ENCODE results near the gene TMEM131L. TPM values are rescaled to one million over a fixed set of nuclear protein-coding genes. Genes with fewer than 3 reads are reported as not detected.

Gene TMEM131L
- total RNA-seq, 2 donors from 2014 or later, result 83.8 to 92.7 TPM

DNA sequence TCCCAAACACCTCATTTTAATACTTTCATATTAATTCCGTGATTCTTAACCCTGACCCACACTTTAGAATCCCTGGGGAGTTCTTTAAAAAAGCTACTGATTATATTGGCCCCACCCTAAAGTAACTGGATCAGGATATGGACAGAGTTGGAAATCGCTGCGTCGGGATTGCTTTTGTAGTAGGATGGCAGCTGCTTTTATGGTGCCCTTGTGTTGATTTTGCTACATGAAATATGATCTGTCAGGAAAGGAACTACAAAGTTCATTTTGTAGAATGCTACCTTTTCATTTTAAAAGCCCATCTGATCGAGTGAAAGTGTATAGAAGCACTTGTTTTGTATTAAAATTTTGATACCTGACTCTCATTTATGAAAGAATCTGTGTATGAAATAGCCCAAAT, 43.6 kb downstream of the TMEM131L start:
- Mint-ChIP-seq H3K36me3 (ENCODE audit: low read depth) (peaks cover 12% of the 10 kb centered on the region), H3K27me3 (no peaks in the 10 kb centered on the region), H3K4me1 (peaks cover 54% of the 10 kb centered on the region), H3K4me3 (no peak overlapping the region), H3K27ac (peak overlapping the region; percentile 27)
- ATAC-seq (no peak), DNase-seq (no peak)
- no peaks in the 10 kb centered on the region for H3K9me3 ChIP-seq (ENCODE audit: control insufficient read depth, low read length, poor library complexity, severe bottlenecking)

- DNase-seq (no peak), ATAC-seq (no peak)
- no peaks in the 10 kb centered on the region for H3K9me3 ChIP-seq (ENCODE audit: control insufficient read depth, low read length, poor library complexity, severe bottlenecking)
- Mint-ChIP-seq H3K27ac (peak overlapping the region; percentile 27), H3K27me3 (no peaks in the 10 kb centered on the region), H3K4me3 (no peak overlapping the region), H3K36me3 (ENCODE audit: low read depth) (peaks cover 12% of the 10 kb centered on the region), H3K4me1 (peaks cover 56% of the 10 kb centered on the region)
These were observed 44.3 kb downstream of the TMEM131L start for GRCh38 chr4:153510252-153511001.

GRCh38 chr4:153511104-153511503, 44.9 kb downstream of the TMEM131L start:
- no peak for DNase-seq

GRCh38 chr4:153512162-153512852, 46.1 kb downstream of the TMEM131L start:
- Mint-ChIP-seq H3K4me1 (peaks cover 45% of the 10 kb centered on the region), H3K4me3 (peak overlapping the region; percentile 49), H3K27me3 (no peaks in the 10 kb centered on the region), H3K27ac (peak overlapping the region; percentile 85), H3K36me3 (ENCODE audit: low read depth) (peaks cover 7% of the 10 kb centered on the region)
- DNase-seq (no peak), ATAC-seq (no peak)
- no peaks in the 10 kb centered on the region for H3K9me3 ChIP-seq (ENCODE audit: control insufficient read depth, low read length, poor library complexity, severe bottlenecking)

More at GRCh38 chr4:153511104-153511503, 44.9 kb downstream of the TMEM131L start:
- peak overlapping the region; percentile 5 for H3K4me3 Mint-ChIP-seq
- H3K27ac Mint-ChIP-seq, result peak overlapping the region; percentile 27
- peaks cover 49% of the 10 kb centered on the region for H3K4me1 Mint-ChIP-seq
- H3K27me3 Mint-ChIP-seq, result no peaks in the 10 kb centered on the region
- H3K9me3 ChIP-seq (ENCODE audit: control insufficient read depth, low read length, poor library complexity, severe bottlenecking), result no peaks in the 10 kb centered on the region
- H3K36me3 Mint-ChIP-seq (ENCODE audit: low read depth), result peaks cover 7% of the 10 kb centered on the region
- ATAC-seq, result no peak

- Mint-ChIP-seq H3K4me1 (peaks cover 40% of the 10 kb centered on the region), H3K27me3 (no peaks in the 10 kb centered on the region), H3K4me3 (peak overlapping the region; percentile 49), H3K27ac (peak overlapping the region; percentile 85), H3K36me3 (ENCODE audit: low read depth) (peaks cover 4% of the 10 kb centered on the region)
- H3K9me3 ChIP-seq (ENCODE audit: control insufficient read depth, low read length, poor library complexity, severe bottlenecking), result no peaks in the 10 kb centered on the region
- DNase-seq (no peak), ATAC-seq (no peak)
These were observed 46.9 kb downstream of the TMEM131L start for GRCh38 chr4:153512952-153513500.

DNA sequence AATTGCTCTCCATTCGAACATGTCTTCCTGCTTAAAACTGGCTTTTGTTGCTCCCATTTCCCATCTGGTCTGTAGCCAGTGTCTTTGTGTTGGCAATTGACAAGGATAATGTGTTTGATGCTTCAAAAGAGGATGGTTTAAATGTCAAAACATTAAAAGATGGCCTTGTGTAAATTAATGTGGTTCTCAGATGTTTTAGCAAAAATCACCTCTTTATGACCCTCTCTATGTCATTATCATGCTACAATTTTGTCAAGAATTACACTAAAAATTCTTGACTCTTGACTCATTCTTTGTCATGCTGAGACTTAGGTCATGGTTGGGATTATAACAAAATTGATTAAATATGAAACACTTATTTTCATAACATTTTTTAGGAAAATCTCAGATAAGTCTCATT, 47.4 kb downstream of the TMEM131L start:
- DNase-seq (no peak), ATAC-seq (no peak)
- Mint-ChIP-seq H3K4me1 (peaks cover 44% of the 10 kb centered on the region), H3K36me3 (ENCODE audit: low read depth) (peaks cover 4% of the 10 kb centered on the region), H3K27ac (peak overlapping the region; percentile 85), H3K4me3 (no peak overlapping the region), H3K27me3 (no peaks in the 10 kb centered on the region)
- no peaks in the 10 kb centered on the region for H3K9me3 ChIP-seq (ENCODE audit: control insufficient read depth, low read length, poor library complexity, severe bottlenecking)

GRCh38 chr4:153514001-153514526, 47.9 kb downstream of the TMEM131L start:
- H3K27me3 Mint-ChIP-seq, result no peaks in the 10 kb centered on the region
- DNase-seq, result no peak
- no peak for ATAC-seq
- H3K27ac Mint-ChIP-seq, result peak overlapping the region; percentile 85
- H3K9me3 ChIP-seq (ENCODE audit: control insufficient read depth, low read length, poor library complexity, severe bottlenecking), result no peaks in the 10 kb centered on the region
- H3K36me3 Mint-ChIP-seq (ENCODE audit: low read depth), result peaks cover 4% of the 10 kb centered on the region
- no peak overlapping the region for H3K4me3 Mint-ChIP-seq
- peaks cover 49% of the 10 kb centered on the region for H3K4me1 Mint-ChIP-seq

- peaks cover 4% of the 10 kb centered on the region for H3K36me3 Mint-ChIP-seq (ENCODE audit: low read depth)
- peak overlapping the region; percentile 83 for H3K27ac Mint-ChIP-seq
- no peak overlapping the region for H3K4me3 Mint-ChIP-seq
- peaks cover 55% of the 10 kb centered on the region for H3K4me1 Mint-ChIP-seq
- no peaks in the 10 kb centered on the region for H3K9me3 ChIP-seq (ENCODE audit: control insufficient read depth, low read length, poor library complexity, severe bottlenecking)
- DNase-seq, result no peak
- no peak for ATAC-seq
- H3K27me3 Mint-ChIP-seq, result no peaks in the 10 kb centered on the region
These were observed 48.7 kb downstream of the TMEM131L start for GRCh38 chr4:153514688-153515426.

- H3K9me3 ChIP-seq (ENCODE audit: control insufficient read depth, low read length, poor library complexity, severe bottlenecking), result no peaks in the 10 kb centered on the region
- Mint-ChIP-seq H3K36me3 (ENCODE audit: low read depth) (no peaks in the 10 kb centered on the region), H3K27ac (peak overlapping the region; percentile 97), H3K27me3 (no peaks in the 10 kb centered on the region), H3K4me1 (peaks cover 67% of the 10 kb centered on the region), H3K4me3 (no peak overlapping the region)
- ATAC-seq, result no peak
- DNase-seq, result no peak
These were observed 51.0 kb downstream of the TMEM131L start for GRCh38 chr4:153517159-153517558.

DNA sequence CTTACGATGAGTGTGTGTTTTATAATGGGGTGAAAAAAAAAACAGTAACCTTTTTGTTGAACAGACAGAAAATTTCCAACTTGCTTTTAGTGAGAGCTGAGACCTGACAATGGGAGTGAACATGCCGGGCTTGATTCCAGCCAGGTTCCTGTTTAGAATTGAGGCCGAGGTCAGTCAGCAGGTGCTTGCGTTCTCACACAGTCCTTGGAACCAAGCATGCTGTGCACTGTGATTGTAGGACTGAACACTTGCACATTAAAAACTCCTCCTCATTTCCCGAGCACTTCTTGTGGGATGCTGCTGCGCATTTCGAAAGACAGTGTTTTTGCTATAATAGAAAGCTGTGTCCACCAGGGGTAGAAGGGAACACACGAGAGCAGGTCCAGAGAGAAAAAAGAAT, 51.8 kb downstream of the TMEM131L start:
- H3K9me3 ChIP-seq (ENCODE audit: control insufficient read depth, low read length, poor library complexity, severe bottlenecking), result no peaks in the 10 kb centered on the region
- no peaks in the 10 kb centered on the region for H3K27me3 Mint-ChIP-seq
- ATAC-seq (no peak), DNase-seq (no peak)
- peak overlapping the region; percentile 97 for H3K27ac Mint-ChIP-seq
- peak overlapping the region; percentile 85 for H3K4me3 Mint-ChIP-seq
- H3K4me1 Mint-ChIP-seq, result peaks cover 66% of the 10 kb centered on the region
- no peaks in the 10 kb centered on the region for H3K36me3 Mint-ChIP-seq (ENCODE audit: low read depth)

GRCh38 chr4:153518637-153519389, 52.7 kb downstream of the TMEM131L start:
- DNase-seq (no peak), ATAC-seq (no peak)
- no peaks in the 10 kb centered on the region for H3K36me3 Mint-ChIP-seq (ENCODE audit: low read depth)
- peak overlapping the region; percentile 85 for H3K4me3 Mint-ChIP-seq
- H3K27ac Mint-ChIP-seq, result peak overlapping the region; percentile 97
- H3K9me3 ChIP-seq (ENCODE audit: control insufficient read depth, low read length, poor library complexity, severe bottlenecking), result no peaks in the 10 kb centered on the region
- H3K27me3 Mint-ChIP-seq, result no peaks in the 10 kb centered on the region
- peaks cover 68% of the 10 kb centered on the region for H3K4me1 Mint-ChIP-seq

GRCh38 chr4:153519687-153520086, 53.5 kb downstream of the TMEM131L start:
- peaks cover 70% of the 10 kb centered on the region for H3K4me1 Mint-ChIP-seq
- H3K27ac Mint-ChIP-seq, result peak overlapping the region; percentile 97
- DNase-seq (no peak), ATAC-seq (no peak)
- H3K27me3 Mint-ChIP-seq, result no peaks in the 10 kb centered on the region
- H3K4me3 Mint-ChIP-seq, result peak overlapping the region; percentile 85
- no peaks in the 10 kb centered on the region for H3K9me3 ChIP-seq (ENCODE audit: control insufficient read depth, low read length, poor library complexity, severe bottlenecking)
- H3K36me3 Mint-ChIP-seq (ENCODE audit: low read depth), result no peaks in the 10 kb centered on the region

All from T-helper 17 cell (primary cell).